Measurements from ENCODE around the gene MAFG. TPM values are rescaled to one million over a fixed set of nuclear protein-coding genes. Genes with fewer than 3 reads are reported as not detected.
A peak's percentile ranks its signal among the peaks of the same experiment; 100 is the strongest.

The MAFG gene
- total and polyA plus RNA-seq, 2 of the 13 experiments (the other 11 are each of a cell fraction or from before 2014, with no cell fraction given): 14.5 to 20.0 TPM

DNA sequence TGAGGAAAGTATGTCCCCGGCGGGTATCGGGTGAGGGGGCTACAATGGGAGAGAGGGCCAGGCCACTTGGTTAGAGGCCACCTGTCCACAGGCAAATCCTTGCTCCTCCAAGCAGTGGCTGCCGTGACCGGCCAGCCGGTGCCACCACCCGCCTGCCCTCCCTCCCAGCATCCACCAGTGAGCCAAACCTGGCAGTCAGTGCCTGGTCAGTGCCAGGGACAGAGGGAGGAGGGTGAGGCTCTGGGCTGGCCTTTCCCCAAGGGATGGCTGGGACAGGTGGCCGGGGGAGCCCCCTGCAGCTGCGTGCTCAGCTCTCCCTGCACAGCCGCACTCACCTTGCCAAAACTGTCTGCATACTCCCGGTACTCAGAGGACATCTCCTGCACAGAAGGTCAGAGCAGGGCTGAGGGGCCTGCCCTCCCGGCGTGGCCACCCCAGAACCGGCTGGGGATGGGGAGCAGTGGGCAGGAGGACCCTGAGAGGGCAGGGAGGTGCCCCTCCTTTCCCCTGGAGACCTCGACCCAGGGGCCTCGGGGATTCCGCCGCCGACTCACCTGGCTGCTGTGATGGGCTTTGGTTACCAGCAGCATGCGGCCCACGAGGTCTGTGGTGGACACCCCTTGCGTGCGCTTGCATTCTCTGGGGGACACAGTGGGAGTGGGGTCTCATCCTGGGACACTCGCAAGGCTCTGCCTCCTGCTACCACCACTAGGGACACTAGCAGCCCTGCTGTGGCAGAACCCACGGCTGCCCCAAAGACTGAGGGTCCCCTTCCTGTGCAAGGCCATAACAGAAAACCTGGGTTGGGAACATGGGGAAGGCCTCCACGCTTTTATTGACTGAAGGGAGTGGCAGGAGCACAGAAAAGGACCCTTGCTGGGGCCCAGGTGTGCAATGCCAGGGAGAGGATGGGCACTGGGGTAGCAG, 20.1 kb downstream of the MAFG start:
- POLR2A ChIA-PET: interaction anchor here (1.1 to 2.0 kb wide), 3 partner anchors 10 to 86 kb away, joined by 3 to 5 read pairs (median 3); no protein-coding TSS in a partner anchor
- TF ChIP-seq KDM2A (CRISPR knock-in tag; IDR thresholded peaks at IDR 0.05; ENCODE audit: borderline replicate concordance, low read depth): 0 out of 2 replicates have a peak, but pooled peaks have one; percentile 9
- TF ChIP-seq, protein P1, sequence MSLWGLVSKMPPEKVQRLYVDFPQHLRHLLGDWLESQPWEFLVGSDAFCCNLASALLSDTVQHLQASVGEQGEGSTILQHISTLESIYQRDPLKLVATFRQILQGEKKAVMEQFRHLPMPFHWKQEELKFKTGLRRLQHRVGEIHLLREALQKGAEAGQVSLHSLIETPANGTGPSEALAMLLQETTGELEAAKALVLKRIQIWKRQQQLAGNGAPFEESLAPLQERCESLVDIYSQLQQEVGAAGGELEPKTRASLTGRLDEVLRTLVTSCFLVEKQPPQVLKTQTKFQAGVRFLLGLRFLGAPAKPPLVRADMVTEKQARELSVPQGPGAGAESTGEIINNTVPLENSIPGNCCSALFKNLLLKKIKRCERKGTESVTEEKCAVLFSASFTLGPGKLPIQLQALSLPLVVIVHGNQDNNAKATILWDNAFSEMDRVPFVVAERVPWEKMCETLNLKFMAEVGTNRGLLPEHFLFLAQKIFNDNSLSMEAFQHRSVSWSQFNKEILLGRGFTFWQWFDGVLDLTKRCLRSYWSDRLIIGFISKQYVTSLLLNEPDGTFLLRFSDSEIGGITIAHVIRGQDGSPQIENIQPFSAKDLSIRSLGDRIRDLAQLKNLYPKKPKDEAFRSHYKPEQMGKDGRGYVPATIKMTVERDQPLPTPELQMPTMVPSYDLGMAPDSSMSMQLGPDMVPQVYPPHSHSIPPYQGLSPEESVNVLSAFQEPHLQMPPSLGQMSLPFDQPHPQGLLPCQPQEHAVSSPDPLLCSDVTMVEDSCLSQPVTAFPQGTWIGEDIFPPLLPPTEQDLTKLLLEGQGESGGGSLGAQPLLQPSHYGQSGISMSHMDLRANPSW (CRISPR knock-in tag; IDR thresholded peaks at IDR 0.05; ENCODE audit: borderline replicate concordance): no peak
- 0 out of 2 replicates have a peak, but pooled peaks have one; percentile 34 for TF ChIP-seq ZSCAN21 (CRISPR knock-in tag; IDR thresholded peaks at IDR 0.05; ENCODE audit: borderline replicate concordance)
- TF ChIP-seq, protein P2, sequence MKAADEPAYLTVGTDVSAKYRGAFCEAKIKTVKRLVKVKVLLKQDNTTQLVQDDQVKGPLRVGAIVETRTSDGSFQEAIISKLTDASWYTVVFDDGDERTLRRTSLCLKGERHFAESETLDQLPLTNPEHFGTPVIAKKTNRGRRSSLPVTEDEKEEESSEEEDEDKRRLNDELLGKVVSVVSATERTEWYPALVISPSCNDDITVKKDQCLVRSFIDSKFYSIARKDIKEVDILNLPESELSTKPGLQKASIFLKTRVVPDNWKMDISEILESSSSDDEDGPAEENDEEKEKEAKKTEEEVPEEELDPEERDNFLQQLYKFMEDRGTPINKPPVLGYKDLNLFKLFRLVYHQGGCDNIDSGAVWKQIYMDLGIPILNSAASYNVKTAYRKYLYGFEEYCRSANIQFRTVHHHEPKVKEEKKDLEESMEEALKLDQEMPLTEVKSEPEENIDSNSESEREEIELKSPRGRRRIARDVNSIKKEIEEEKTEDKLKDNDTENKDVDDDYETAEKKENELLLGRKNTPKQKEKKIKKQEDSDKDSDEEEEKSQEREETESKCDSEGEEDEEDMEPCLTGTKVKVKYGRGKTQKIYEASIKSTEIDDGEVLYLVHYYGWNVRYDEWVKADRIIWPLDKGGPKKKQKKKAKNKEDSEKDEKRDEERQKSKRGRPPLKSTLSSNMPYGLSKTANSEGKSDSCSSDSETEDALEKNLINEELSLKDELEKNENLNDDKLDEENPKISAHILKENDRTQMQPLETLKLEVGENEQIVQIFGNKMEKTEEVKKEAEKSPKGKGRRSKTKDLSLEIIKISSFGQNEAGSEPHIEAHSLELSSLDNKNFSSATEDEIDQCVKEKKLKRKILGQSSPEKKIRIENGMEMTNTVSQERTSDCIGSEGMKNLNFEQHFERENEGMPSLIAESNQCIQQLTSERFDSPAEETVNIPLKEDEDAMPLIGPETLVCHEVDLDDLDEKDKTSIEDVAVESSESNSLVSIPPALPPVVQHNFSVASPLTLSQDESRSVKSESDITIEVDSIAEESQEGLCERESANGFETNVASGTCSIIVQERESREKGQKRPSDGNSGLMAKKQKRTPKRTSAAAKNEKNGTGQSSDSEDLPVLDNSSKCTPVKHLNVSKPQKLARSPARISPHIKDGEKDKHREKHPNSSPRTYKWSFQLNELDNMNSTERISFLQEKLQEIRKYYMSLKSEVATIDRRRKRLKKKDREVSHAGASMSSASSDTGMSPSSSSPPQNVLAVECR (CRISPR knock-in tag; IDR thresholded peaks at IDR 0.05; ENCODE audit: borderline replicate concordance): 0 out of 2 replicates have a peak, but pooled peaks have one; percentile 8
- TF ChIP-seq KLF12 (CRISPR knock-in tag; IDR thresholded peaks at IDR 0.05; ENCODE audit: borderline replicate concordance): no peak
- 0 out of 2 replicates have a peak, but pooled peaks have one; percentile 12 for TF ChIP-seq ZNF143 (CRISPR knock-in tag; IDR thresholded peaks at IDR 0.05)
- TF ChIP-seq ZFY (CRISPR knock-in tag; IDR thresholded peaks at IDR 0.05): 0 out of 2 replicates have a peak, but pooled peaks have one; percentile 24
- peak; percentile 64; the same call in 1 of the 2 replicates for TF ChIP-seq HIVEP1 (CRISPR knock-in tag; IDR thresholded peaks at IDR 0.05)
- TF ChIP-seq AGO2 (optimal IDR thresholded peaks at IDR 0.05; ENCODE audit: low read depth, low read length): peak; percentile 82
- peak in 1 of 2 experiments; percentile 18; a peak in 1 of 4 replicates for TF ChIP-seq POLR2A (IDR thresholded peaks at IDR 0.05; ENCODE audit: insufficient read depth in 1 of 2, low read depth in 2 of 2, low read length in 2 of 2)

More for the DNA sequence above, 20.1 kb downstream of the MAFG start:
- Histone ChIP-seq H3K79me2 (ENCODE audit: insufficient read depth, low read length) (peaks cover 33% of the 10 kb centered on the region), H3K27ac (ENCODE audit: extremely low read length, insufficient read depth, low read length) (peak overlapping the region; percentile 99), H3K4me2 (ENCODE audit: low read depth, low read length) (no peak overlapping the region), H3K36me3 (replicated peaks in 1 of 2; ENCODE audit: control insufficient read depth in 1 of 2, insufficient read depth in 2 of 2, low read length in 2 of 2) (peaks cover 47 to 63% of the 10 kb centered on the region in 2 experiments), H2AFZ (ENCODE audit: low read length) (no peak overlapping the region), H3K9me3 (ENCODE audit: low read length) (no peaks in the 10 kb centered on the region), H4K20me1 (ENCODE audit: insufficient read depth, low read length) (peaks cover 14% of the 10 kb centered on the region; the same call in 1 of the 2 replicates), H3K9ac (ENCODE audit: insufficient read depth, low read depth, low read length) (no peak overlapping the region), H3K4me3 (replicated peaks in 1 of 3; ENCODE audit: insufficient read depth in 1 of 3, low read depth in 2 of 3, low read length in 3 of 3) (no peak overlapping the region), H3K27me3 (ENCODE audit: control insufficient read depth in 1 of 2, insufficient read depth in 2 of 2, low read length in 2 of 2) (no peaks in the 10 kb centered on the region; a peak in 1 of 5 replicates), H3K4me1 (ENCODE audit: insufficient read depth, low read length) (peaks cover 38% of the 10 kb centered on the region)
- no peak for FAIRE-seq
- CTCF ChIA-PET (ENCODE audit: low intra/inter-chr PET ratio, low total read pairs): no interaction called here
- no peak for ATAC-seq
- in situ Hi-C loops (cut with HindIII; ENCODE audit: extremely low pct_ligation_motif_present, low pct_unique_long_range_greater_than_20kb): no loop called here
- 93% methylated on average over 21 of the region's 26 CpGs for WGBS (ENCODE audit: low lambda C conversion rate)
- intact Hi-C loops (cut with micrococcal nuclease; ENCODE audit: unreplicated experiment): no loop called here
- no peak for DNase-seq (ENCODE audit: low spot score)
- BruUV-seq (replicated peaks): no TSS peak

Measured in HepG2 (cell line).